GOT3 (cell line): Measurements from ENCODE around the gene CLSTN3.
"Not testable (repeated sequence)": the region's sequence is repeated elsewhere in the genome, so short reads cannot be mapped to it uniquely, and the experiment has no call there.

Experiments used
- DNase-seq: peaks from one replicate; lab custom pipeline; 2025; ENCODE audit warnings: mixed read lengths; lab: John Stamatoyannopoulos, UW

Gene CLSTN3

GRCh38 chr12:7103837-7104584 is 26.2 kb upstream of the CLSTN3 start:
- DNase-seq = no peak

GRCh38 chr12:7106082-7106481 is 24.1 kb upstream of the CLSTN3 start:
- no peak for DNase-seq

GRCh38 chr12:7107181-7107580 is 23.0 kb upstream of the CLSTN3 start:
- not testable (repeated sequence) for DNase-seq

- no peak for DNase-seq
Observed at GRCh38 chr12:7107636-7108002, 22.6 kb upstream of the CLSTN3 start.

- no peak for DNase-seq
Observed at GRCh38 chr12:7108003-7108795, 22.0 kb upstream of the CLSTN3 start.

- peak; percentile 26 for DNase-seq
Observed at GRCh38 chr12:7108796-7109571, 21.2 kb upstream of the CLSTN3 start, which contains the start of gene C1RL. Gene C1RL (minus strand): TSS chr12:7109214. CDS start chr12:7109180, 34 bp downstream.

GRCh38 chr12:7109572-7109920 is 20.6 kb upstream of the CLSTN3 start:
- no peak for DNase-seq

GRCh38 chr12:7110661-7111060 is 19.5 kb upstream of the CLSTN3 start:
- no peak for DNase-seq

- no peak for DNase-seq
Observed at GRCh38 chr12:7112041-7112440, 18.1 kb upstream of the CLSTN3 start.

GRCh38 chr12:7113389-7113871 is 16.7 kb upstream of the CLSTN3 start:
- no peak for DNase-seq

GRCh38 chr12:7114008-7114407 is 16.2 kb upstream of the CLSTN3 start:
- no peak for DNase-seq

GRCh38 chr12:7114851-7115250 is 15.3 kb upstream of the CLSTN3 start:
- no peak for DNase-seq

- DNase-seq = no peak
Observed at GRCh38 chr12:7116196-7116595, 14.0 kb upstream of the CLSTN3 start.

- no peak for DNase-seq
Observed at GRCh38 chr12:7116916-7117315, 13.3 kb upstream of the CLSTN3 start.

GRCh38 chr12:7117670-7118069 is 12.5 kb upstream of the CLSTN3 start:
- no peak for DNase-seq

GRCh38 chr12:7118881-7119280 is 11.3 kb upstream of the CLSTN3 start:
- no peak for DNase-seq

- DNase-seq = no peak
Observed at GRCh38 chr12:7120166-7120565, 10.0 kb upstream of the CLSTN3 start.

- no peak for DNase-seq
Observed at GRCh38 chr12:7121324-7121723, 8.8 kb upstream of the CLSTN3 start.

- DNase-seq = no peak
Observed at GRCh38 chr12:7122811-7123769, 7.1 kb upstream of the CLSTN3 start.

- DNase-seq = no peak
Observed at GRCh38 chr12:7123806-7124522, 6.2 kb upstream of the CLSTN3 start.
